Breast epithelium (tissue), 3 donors: Measurements from ENCODE around the gene PDCL3.

Source experiments
- CTCF ChIP-seq, 3 donors: fragments of 450-650 bp; IDR thresholded peaks; one replicate each; pipeline ENCODE4 v1.5.1; 2016 to 2017; ENCODE audit warnings: antibody characterized with exemption in 3 of 3, mild to moderate bottlenecking in 3 of 3, moderate library complexity in 3 of 3
- POLR2A ChIP-seq: fragments of 450-650 bp; IDR thresholded peaks from one replicate; pipeline ENCODE4 v1.6.1; 2016; ENCODE audit warnings: antibody characterized with exemption, mild to moderate bottlenecking, moderate library complexity

- TF ChIP-seq CTCF (IDR thresholded peaks at IDR 0.05) (no peak), POLR2A (no peak)
These were observed 48.6 kb downstream of the PDCL3 start for GRCh38 chr2:100611079-100612029.
